B cell (primary cell): ENCODE data around the gene RFX4. TPM values are rescaled to one million over a fixed set of nuclear protein-coding genes. Genes with fewer than 3 reads are reported as not detected.

Experiments
- ATAC-seq: fragments of 200-7000 bp; cut with Tn5 transposase; one replicate; pipeline ENCODE4 v1.10.0; 2021; ENCODE audit warnings: low read depth, mild to moderate bottlenecking, moderate number of reproducible peaks, moderate library complexity
- CTCF ChIA-PET: fragments of 350-600 bp; sonication (Branson Sonifier 250); formaldehyde crosslinking; loops from one replicate; lab custom pipeline; 2021; ENCODE audit warnings: antibody characterized with exemption, inconsistent platforms; lab: Charles Lee
- POLR2A ChIA-PET: fragments of 350-600 bp; sonication (Branson Sonifier 250); formaldehyde crosslinking; loops from one replicate; lab custom pipeline; 2021; ENCODE audit warnings: antibody characterized with exemption; lab: Charles Lee
- DNase-seq: peaks from one replicate; pipeline ENCODE4 v3.0.0; 2013
- H2AFZ ChIP-seq: 2 replicates; pipeline ENCODE4 v1.6.1; 2012; ENCODE audit warnings: mild to moderate bottlenecking, low read depth, low read length; ENCODE audit not compliant: insufficient read depth, poor library complexity, severe bottlenecking
- H3K27ac ChIP-seq, 2 donors: 1 replicate in 1 of 2; 2 replicates in 1 of 2; pipeline ENCODE4 v1.5.1; 2012 to 2013; ENCODE audit warnings: low read length in 2 of 2, mild to moderate bottlenecking in 2 of 2, moderate library complexity in 1 of 2
- H3K27me3 ChIP-seq, 4 experiments: fragments of 200-600 bp in 1 of 4; sonication (generic) in 1 of 4; replicated peaks in 1 of 4; 1 replicate in 2 of 4; 2 replicates in 2 of 4; pipeline versions ENCODE4 v1.6.1 to v1.7.0; 2013 to 2016; ENCODE audit warnings: low read length in 3 of 4, mild to moderate bottlenecking in 2 of 4, mixed read lengths in 1 of 4, moderate library complexity in 1 of 4; ENCODE audit not compliant: insufficient read depth in 4 of 4, control insufficient read depth in 3 of 4; ENCODE audit errors: control extremely low read depth in 1 of 4
- H3K36me3 ChIP-seq, 2 experiments: replicated peaks in 1 of 2; 1 replicate in 1 of 2; 2 replicates in 1 of 2; pipeline versions ENCODE4 v1.6.1 to v1.7.1; 2013; ENCODE audit warnings: low read length in 1 of 2; ENCODE audit not compliant: insufficient read depth in 2 of 2, control insufficient read depth in 1 of 2; ENCODE audit errors: control extremely low read depth in 1 of 2, extremely low read depth in 1 of 2
- H3K4me1 ChIP-seq, 2 donors: fragments of 200-600 bp in 1 of 2; sonication (generic) in 1 of 2; 1 replicate in 1 of 2; 2 replicates in 1 of 2; pipeline versions ENCODE4 v1.5.1 to v1.6.1; 2013 to 2017; ENCODE audit warnings: low read length in 2 of 2; ENCODE audit not compliant: control insufficient read depth in 2 of 2, insufficient read depth in 2 of 2
- H3K4me2 ChIP-seq: replicated peaks from 2 replicates; pipeline ENCODE3; 2012; ENCODE audit warnings: mild to moderate bottlenecking, low read depth, low read length; ENCODE audit not compliant: poor library complexity, severe bottlenecking
- H3K4me3 ChIP-seq, 5 experiments: fragments of 200-600 bp in 1 of 5; sonication (generic) in 1 of 5; 1 replicate in 3 of 5; 2 replicates in 2 of 5; pipeline versions ENCODE4 v1.5.1 to v1.7.0; 2011 to 2016; ENCODE audit warnings: low read length in 4 of 5, mild to moderate bottlenecking in 4 of 5, low read depth in 2 of 5, control low read depth in 1 of 5, moderate library complexity in 1 of 5; ENCODE audit not compliant: insufficient read depth in 1 of 5; ENCODE audit errors: control extremely low read depth in 1 of 5, extremely low read depth in 1 of 5
- H3K79me2 ChIP-seq: fragments of 200-600 bp; sonication (generic); one replicate; pipeline ENCODE4 v1.6.0; 2016; ENCODE audit warnings: low read length; ENCODE audit not compliant: control insufficient read depth, insufficient read depth
- H3K9ac ChIP-seq: fragments of 200-600 bp; sonication (generic); 2 replicates; pipeline ENCODE4 v1.6.1; 2017; ENCODE audit warnings: mild to moderate bottlenecking, low read length, moderate library complexity
- H3K9me3 ChIP-seq, 3 donors: one replicate each; pipeline versions ENCODE4 v1.6.1 to v1.7.1; 2013; ENCODE audit warnings: low read length in 2 of 3; ENCODE audit not compliant: control insufficient read depth in 2 of 3, insufficient read depth in 1 of 3; ENCODE audit errors: control extremely low read depth in 1 of 3
- H4K20me1 ChIP-seq: 2 replicates; pipeline ENCODE4 v1.6.0; 2012; ENCODE audit warnings: mild to moderate bottlenecking, low read length; ENCODE audit not compliant: insufficient read depth, control insufficient read depth, poor library complexity, severe bottlenecking
- H3K27ac Mint-ChIP-seq: one replicate; pipeline ENCODE4 v1.8.0; 2021; ENCODE audit warnings: mixed read lengths
- H3K27me3 Mint-ChIP-seq: one replicate; pipeline ENCODE4 v1.8.0; 2021; ENCODE audit warnings: mixed read lengths
- H3K4me1 Mint-ChIP-seq: one replicate; pipeline ENCODE4 v1.8.0; 2021; ENCODE audit warnings: mixed read lengths
- H3K4me3 Mint-ChIP-seq: one replicate; pipeline ENCODE4 v1.8.0; 2021; ENCODE audit warnings: mixed read lengths
- H3K9me3 Mint-ChIP-seq: one replicate; pipeline ENCODE4 v1.8.0; 2022; ENCODE audit warnings: mixed read lengths; ENCODE audit not compliant: insufficient read depth
- CTCF ChIP-seq: fragments of 200-600 bp; IDR thresholded peaks from one replicate; pipeline ENCODE4 v1.8.0; 2022; ENCODE audit warnings: antibody characterized with exemption, mild to moderate bottlenecking
- EZH2 ChIP-seq: IDR thresholded peaks from 2 replicates; pipeline ENCODE4 v1.6.1; 2012; ENCODE audit warnings: borderline replicate concordance, low read depth, mild to moderate bottlenecking, moderate library complexity, low read length; ENCODE audit not compliant: insufficient read depth, poor library complexity, severe bottlenecking
- WGBS: methylation state at CpG from one replicate; pipeline ENCODE4 v1.1.5; 2013; ENCODE audit warnings: missing lambda C conversion rate; ENCODE audit not compliant: insufficient coverage; 5-methylcytosine and 5-hydroxymethylcytosine counted together
- intact Hi-C: fragments of 100-400 bp; cut with micrococcal nuclease; formaldehyde crosslinking; loops from one replicate; pipeline ENCODE4 v1.10.0; 2022
- polyA plus RNA-seq: library from polyadenylated mRNA; depleted of rRNA; stranded (reverse); fragments of >200 nt; gene quantifications from 2 replicates; pipeline ENCODE4 v1.2.3, GENCODE V29; 2012
- total RNA-seq, 2 donors: library from RNA; stranded (reverse); fragments of 120-200 nt in 1 of 2; gene quantifications; 1 replicate in 1 of 2; 2 replicates in 1 of 2; pipeline versions ENCODE4 v1.2.3 to v1.2.4, GENCODE V29; 2013 to 2022

The RFX4 gene
- total and polyA plus RNA-seq, 2 donors (not counting 1 experiment from before 2014, with no cell fraction given), result not detected

DNA sequence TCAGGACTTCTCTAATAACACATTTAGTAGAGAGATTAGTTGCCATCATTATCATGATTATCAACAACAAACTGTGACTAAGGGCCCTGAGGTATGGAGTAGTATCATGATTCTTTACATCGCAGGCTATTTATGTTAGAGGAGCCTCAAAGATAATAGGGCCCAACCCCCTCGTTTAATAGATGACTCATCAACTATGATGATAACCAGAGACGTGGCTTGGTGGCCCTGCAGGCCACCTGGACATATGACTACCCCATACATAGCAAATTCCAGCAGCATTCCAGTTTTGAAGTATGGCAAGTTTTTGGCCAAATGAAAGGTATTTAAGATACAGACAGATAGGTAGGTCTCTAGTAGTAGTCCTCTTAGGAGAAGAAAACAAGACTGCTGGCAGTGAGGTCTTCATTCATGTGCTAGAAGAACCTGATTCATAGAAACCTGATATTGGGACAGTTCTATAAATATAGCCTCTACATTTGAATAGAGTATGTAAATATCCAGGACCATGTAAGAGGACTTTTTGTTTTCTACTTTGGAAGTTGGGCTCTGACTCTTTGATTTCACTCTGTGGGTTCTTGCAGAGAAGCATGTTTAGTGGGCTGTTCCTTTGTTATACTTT, 197.3 kb downstream of the RFX4 start:
- no peaks in the 10 kb centered on the region for H3K9me3 Mint-ChIP-seq
- Histone ChIP-seq H3K4me2 (no peak overlapping the region), H2AFZ (no peak overlapping the region), H3K79me2 (peaks cover 11% of the 10 kb centered on the region), H3K27ac (no peak overlapping the region), H4K20me1 (no peaks in the 10 kb centered on the region), H3K36me3 (no peaks in the 10 kb centered on the region), H3K4me3 (no peak overlapping the region), H3K9me3 (no peaks in the 10 kb centered on the region), H3K27me3 (peaks cover 0 to 3% (median 0%) of the 10 kb centered on the region in 4 experiments), H3K9ac (no peak overlapping the region), H3K4me1 (peaks cover 4 to 5% of the 10 kb centered on the region in 2 donors)
- no CpG with 5 or more reads among the region's 3 CpGs for WGBS
- no peak overlapping the region for H3K4me3 Mint-ChIP-seq
- ATAC-seq, result no peak
- intact Hi-C loops, result no loop called here
- ChIA-PET POLR2A (no interaction called here), CTCF (no interaction called here)
- TF ChIP-seq EZH2 (no peak), CTCF (no peak)
- peaks cover 14% of the 10 kb centered on the region for H3K4me1 Mint-ChIP-seq
- no peak for DNase-seq
- H3K27me3 Mint-ChIP-seq, result no peaks in the 10 kb centered on the region
- no peak overlapping the region for H3K27ac Mint-ChIP-seq

- Mint-ChIP-seq H3K27ac (no peak overlapping the region), H3K4me3 (no peak overlapping the region), H3K9me3 (no peaks in the 10 kb centered on the region), H3K27me3 (no peaks in the 10 kb centered on the region), H3K4me1 (no peaks in the 10 kb centered on the region)
- no peak overlapping the region for H3K4me2 ChIP-seq
- no peak overlapping the region for H3K9ac ChIP-seq
- H4K20me1 ChIP-seq, result no peaks in the 10 kb centered on the region
- no peaks in the 10 kb centered on the region for H3K79me2 ChIP-seq
- no peaks in the 10 kb centered on the region for H3K4me1 ChIP-seq
- H3K9me3 ChIP-seq, result no peaks in the 10 kb centered on the region
- no peak overlapping the region for H3K4me3 ChIP-seq
- DNase-seq (no peak), ATAC-seq (no peak)
- ChIA-PET POLR2A (no interaction called here), CTCF (no interaction called here)
- no peak overlapping the region for H2AFZ ChIP-seq
- H3K27ac ChIP-seq, result no peak overlapping the region
- WGBS, result 100% methylated on average over 1 of the region's 1 CpG
- TF ChIP-seq CTCF (no peak), EZH2 (no peak)
- H3K36me3 ChIP-seq, result no peaks in the 10 kb centered on the region
- intact Hi-C loops, result no loop called here
- H3K27me3 ChIP-seq, result no peaks in the 10 kb centered on the region
Observed at GRCh38 chr12:106782619-106783018, 199.8 kb downstream of the RFX4 start.
